ENCODE results near the gene GET3. TPM values are rescaled to one million over a fixed set of nuclear protein-coding genes. Genes with fewer than 3 reads are reported as not detected.

Gene GET3
- polyA plus RNA-seq, 3 donors = 97.5 to 122 (median 108) TPM

GRCh38 chr19:12767666-12768065 lies 30.4 kb downstream of the GET3 start:
- H3K9me3 Mint-ChIP-seq = peaks cover 0 to 5% (median 0%) of the 10 kb centered on the region in 7 donors
- H3K4me3 Mint-ChIP-seq = no peak overlapping the region

GRCh38 chr19:12769689-12770088 lies 32.4 kb downstream of the GET3 start:
- Histone ChIP-seq H3K27me3 (ENCODE audit: control insufficient read depth in 2 of 2, insufficient read depth in 2 of 2, low read length in 2 of 2) (no peaks in the 10 kb centered on the region), H3K9ac (ENCODE audit: insufficient read depth, low read length, poor library complexity, severe bottlenecking) (no peak overlapping the region), H2AFZ (ENCODE audit: insufficient read depth, low read depth, low read length, poor library complexity, severe bottlenecking) (no peak overlapping the region), H3K79me2 (ENCODE audit: insufficient read depth, low read length) (no peaks in the 10 kb centered on the region), H3K4me1 (ENCODE audit: control insufficient read depth in 1 of 2, insufficient read depth in 2 of 2, low read length in 2 of 2) (peaks cover under 1 to 6% of the 10 kb centered on the region in 2 donors), H3K4me2 (replicated peaks; ENCODE audit: extremely low read depth, low read length, poor library complexity, severe bottlenecking) (no peak overlapping the region), H3K36me3 (replicated peaks in 1 of 2; ENCODE audit: control insufficient read depth in 1 of 2, insufficient read depth in 2 of 2, low read length in 2 of 2) (no peaks in the 10 kb centered on the region), H3K27ac (ENCODE audit: low read depth in 1 of 2, low read length in 2 of 2) (no peak overlapping the region), H3K9me3 (replicated peaks in 1 of 2; ENCODE audit: control insufficient read depth in 1 of 2, insufficient read depth in 1 of 2, low read length in 2 of 2) (no peaks in the 10 kb centered on the region), H4K20me1 (ENCODE audit: insufficient read depth, low read length) (no peaks in the 10 kb centered on the region), H3K4me3 (replicated peaks in 1 of 3; ENCODE audit: low read depth in 2 of 3, low read length in 3 of 3) (no peak overlapping the region)
- Mint-ChIP-seq H3K27me3 (ENCODE audit: low read depth in 3 of 3) (peaks cover 2 to 5% (median 3%) of the 10 kb centered on the region in 3 donors), H3K27ac (no peak overlapping the region), H3K36me3 (peaks cover 19 to 38% of the 10 kb centered on the region in 2 donors), H3K4me1 (peaks cover 12% of the 10 kb centered on the region), H3K4me3 (no peak overlapping the region), H3K9me3 (no peaks in the 10 kb centered on the region)
- no peak for DNase-seq
- intact Hi-C loops (cut with micrococcal nuclease) = no loop called here
- no peak for TF ChIP-seq CTCF (IDR thresholded peaks at IDR 0.05)
- 92% methylated on average over 34 of the region's 37 CpGs for WGBS (ENCODE audit: insufficient coverage)

More at GRCh38 chr19:12767666-12768065, 30.4 kb downstream of the GET3 start:
- Histone ChIP-seq H3K4me2 (replicated peaks; ENCODE audit: extremely low read depth, low read length, poor library complexity, severe bottlenecking) (no peak overlapping the region), H2AFZ (ENCODE audit: insufficient read depth, low read depth, low read length, poor library complexity, severe bottlenecking) (no peak overlapping the region), H3K79me2 (ENCODE audit: insufficient read depth, low read length) (no peaks in the 10 kb centered on the region), H3K27me3 (ENCODE audit: control insufficient read depth in 2 of 2, insufficient read depth in 2 of 2, low read length in 2 of 2) (no peaks in the 10 kb centered on the region), H3K4me1 (ENCODE audit: control insufficient read depth in 1 of 2, insufficient read depth in 2 of 2, low read length in 2 of 2) (peaks cover 0 to 6% of the 10 kb centered on the region in 2 donors), H3K9me3 (replicated peaks in 1 of 2; ENCODE audit: control insufficient read depth in 1 of 2, insufficient read depth in 1 of 2, low read length in 2 of 2) (peaks cover 0 to 5% of the 10 kb centered on the region in 2 donors), H3K9ac (ENCODE audit: insufficient read depth, low read length, poor library complexity, severe bottlenecking) (no peak overlapping the region), H4K20me1 (ENCODE audit: insufficient read depth, low read length) (no peaks in the 10 kb centered on the region), H3K4me3 (replicated peaks in 1 of 3; ENCODE audit: low read depth in 2 of 3, low read length in 3 of 3) (no peak overlapping the region), H3K27ac (ENCODE audit: low read depth in 1 of 2, low read length in 2 of 2) (no peak overlapping the region), H3K36me3 (replicated peaks in 1 of 2; ENCODE audit: control insufficient read depth in 1 of 2, insufficient read depth in 2 of 2, low read length in 2 of 2) (no peaks in the 10 kb centered on the region)
- no peak overlapping the region for H3K27ac Mint-ChIP-seq
- no peak for TF ChIP-seq CTCF (IDR thresholded peaks at IDR 0.05)
- intact Hi-C loops (cut with micrococcal nuclease) = loop anchor here in 1 of 2 donors (2.0 kb wide), 2 partner anchors 29 to 79 kb away; no protein-coding TSS in a partner anchor
- WGBS (ENCODE audit: insufficient coverage) = 98% methylated on average over 14 of the region's 15 CpGs
- peaks cover 0 to 5% (median 0%) of the 10 kb centered on the region in 3 donors for H3K27me3 Mint-ChIP-seq (ENCODE audit: low read depth in 3 of 3)
- peaks cover 26 to 50% of the 10 kb centered on the region in 2 donors for H3K36me3 Mint-ChIP-seq
- DNase-seq = no peak
- H3K4me1 Mint-ChIP-seq = peaks cover 8% of the 10 kb centered on the region
